Gastrocnemius medialis (tissue), 4 donors: ENCODE data around the gene PNMA5. TPM values are rescaled to one million over a fixed set of nuclear protein-coding genes. Genes with fewer than 3 reads are reported as not detected.
"Not testable (repeated sequence)": the region's sequence is repeated elsewhere in the genome, so short reads cannot be mapped to it uniquely, and the experiment has no call there.

Experiments
- ATAC-seq, 2 donors: fragments of 150-250 bp; one replicate each; pipeline ENCODE4 v1.9.1; 2016
- DNase-seq, 2 donors: peaks; one replicate each; pipeline ENCODE4 v3.0.0-alpha.2; 2019
- H3K27ac ChIP-seq, 4 donors: fragments of 200-600 bp; sonication (generic); 1 replicate in 1 of 4; 2 replicates in 3 of 4; pipeline ENCODE4 v1.5.1; 2016 to 2018; ENCODE audit warnings: mild to moderate bottlenecking in 2 of 4, moderate library complexity in 1 of 4
- H3K27me3 ChIP-seq, 3 donors: fragments of 200-600 bp; sonication (generic) in 2 of 3; 1 replicate in 1 of 3; 2 replicates in 2 of 3; pipeline versions ENCODE4 v1.5.1 to v1.6.0; 2016 to 2019; ENCODE audit warnings: mild to moderate bottlenecking in 1 of 3, moderate library complexity in 1 of 3
- H3K36me3 ChIP-seq, 2 donors: fragments of 200-600 bp; sonication (generic) in 1 of 2; one replicate each; pipeline ENCODE4 v1.5.1; 2017 to 2018
- H3K4me1 ChIP-seq, 2 donors: fragments of 200-600 bp; sonication (generic) in 1 of 2; one replicate each; pipeline ENCODE4 v1.5.1; 2016 to 2017; ENCODE audit warnings: mild to moderate bottlenecking in 2 of 2
- H3K4me3 ChIP-seq, 4 donors: fragments of 200-600 bp; sonication (generic) in 3 of 4; 1 replicate in 1 of 4; 2 replicates in 3 of 4; pipeline ENCODE4 v1.5.1; 2016 to 2019; ENCODE audit warnings: mild to moderate bottlenecking in 2 of 4
- H3K9me3 ChIP-seq, 3 donors: fragments of 200-600 bp; sonication (generic) in 2 of 3; 1 replicate in 1 of 3; 2 replicates in 2 of 3; pipeline ENCODE4 v1.5.1; 2016 to 2019
- POLR2A ChIP-seq, 2 donors: fragments of 450-650 bp; IDR thresholded peaks; one replicate each; pipeline ENCODE4 v1.6.1; 2017; ENCODE audit warnings: antibody characterized with exemption in 2 of 2, mild to moderate bottlenecking in 2 of 2, moderate library complexity in 2 of 2
- in situ Hi-C, 4 donors: fragments of 200-750 bp; cut with MboI; loops; one replicate each; pipeline versions ENCODE4 v1.15.0 to v1.8.0; 2017; ENCODE audit warnings: low sequenced_read_pairs in 4 of 4
- intact Hi-C: fragments of 100-400 bp; cut with DNase I; formaldehyde crosslinking; loops from one replicate; pipeline ENCODE4 v1.15.1; 2023; ENCODE audit warnings: low total_unique reads
- total RNA-seq, 4 donors: library from RNA; depleted of rRNA; stranded (reverse); fragments of >200 nt; gene quantifications; one replicate each; pipeline versions ENCODE4 v1.1.0 to v1.2.3, GENCODE V29; 2016
- TF ChIP-seq, protein P1 (sequence below), 5 experiments: fragments of 450-650 bp in 3 of 5; fragments of 200-600 bp in 2 of 5; sonication (generic) in 2 of 5; IDR thresholded peaks in 4 of 5; conservative IDR thresholded peaks in 1 of 5; 1 replicate in 4 of 5; 2 replicates in 1 of 5; pipeline ENCODE4 v1.5.1; 2016 to 2019; ENCODE audit warnings: antibody characterized with exemption in 5 of 5, mild to moderate bottlenecking in 3 of 5, moderate library complexity in 3 of 5

PNMA5 gene
- total RNA-seq: not detected

DNA sequence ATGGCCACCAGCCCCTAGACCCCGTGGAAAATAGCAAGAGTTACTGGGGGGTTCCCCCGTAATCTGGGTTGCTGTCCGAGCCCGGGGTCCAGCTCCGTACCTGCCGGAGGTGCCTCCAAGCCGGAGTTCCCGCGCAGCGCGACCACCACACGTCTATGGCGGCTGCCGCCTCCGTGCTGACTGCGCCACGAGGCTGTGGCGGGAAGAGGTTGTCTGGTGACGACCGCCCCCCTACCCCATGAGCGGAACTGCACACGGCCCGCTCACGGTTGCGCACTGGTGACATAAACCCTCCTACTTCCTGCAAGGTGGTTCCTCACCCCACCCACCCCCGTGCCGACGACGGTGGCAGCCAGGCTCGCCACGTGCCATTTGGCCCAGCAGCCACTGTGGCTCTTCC, at the start of gene PNMA5:
TSS of gene PNMA5 (minus strand) at position 184 of the 400 bp plus-strand sequence. CDS start 2,518 bp downstream, outside the sequence.
- no peaks in the 10 kb centered on the region for H3K36me3 ChIP-seq
- no peaks in the 10 kb centered on the region for H3K9me3 ChIP-seq
- in situ Hi-C loops (no loop called here), intact Hi-C loops (no loop called here)
- ATAC-seq (no peak), DNase-seq (no peak)
- no peaks in the 10 kb centered on the region for H3K27me3 ChIP-seq
- H3K4me1 ChIP-seq: no peaks in the 10 kb centered on the region
- TF ChIP-seq POLR2A (IDR thresholded peaks at IDR 0.05): no peak
- H3K4me3 ChIP-seq: no peak within 1 kb of the TSS
- no peak within 1 kb of the TSS for H3K27ac ChIP-seq

DNA sequence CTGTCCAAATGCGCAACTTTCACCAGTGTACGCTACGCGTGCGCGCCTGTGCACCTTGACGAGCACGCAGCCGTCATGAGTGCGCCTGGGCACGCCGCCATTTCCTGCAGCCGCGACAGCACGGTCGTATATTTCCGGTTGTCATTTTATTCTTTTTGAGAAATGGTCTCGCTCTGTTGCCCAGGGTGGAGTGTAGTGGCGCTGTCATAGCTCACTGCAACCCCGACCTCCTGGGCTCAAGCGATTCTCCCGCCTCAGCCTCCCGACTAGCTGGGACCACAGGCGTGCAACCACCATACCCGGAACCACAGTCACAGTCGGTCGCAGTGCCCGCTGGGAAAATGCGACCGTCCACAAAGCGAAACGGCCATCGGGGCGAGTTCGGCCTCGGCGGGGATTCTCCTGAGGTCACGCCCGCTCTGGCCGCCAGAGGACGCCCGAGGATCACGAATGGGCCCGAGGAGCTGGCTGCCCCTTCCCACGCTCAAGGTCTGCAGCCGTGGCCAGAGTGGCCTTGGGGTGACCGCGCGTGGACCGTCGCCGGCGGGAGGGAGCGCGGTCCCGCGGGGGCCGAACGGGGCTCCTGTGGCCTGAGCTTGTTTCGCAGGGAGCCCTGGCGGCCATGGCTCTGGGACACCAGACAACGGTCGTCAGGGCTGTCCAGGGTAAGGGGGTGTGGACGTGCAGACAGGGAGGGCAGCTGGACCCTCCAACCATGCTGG, 38.6 kb upstream of the PNMA5 start:
- DNase-seq (peak; percentile 10 to 51), ATAC-seq (peak; percentile 58 to 82)
- Histone ChIP-seq H3K27ac (no peak overlapping the region), H3K4me1 (no peaks in the 10 kb centered on the region), H3K36me3 (no peaks in the 10 kb centered on the region), H3K9me3 (no peaks in the 10 kb centered on the region), H3K27me3 (no peaks in the 10 kb centered on the region), H3K4me3 (peak overlapping the region; percentile 31 to 42 (median 36))
- intact Hi-C loops (loop anchor here (5.0 kb wide), 1 partner anchor 90 kb away; no protein-coding TSS in a partner anchor), in situ Hi-C loops (no loop called here)
- TF ChIP-seq POLR2A (IDR thresholded peaks at IDR 0.05): no peak
- TF ChIP-seq, protein P1, sequence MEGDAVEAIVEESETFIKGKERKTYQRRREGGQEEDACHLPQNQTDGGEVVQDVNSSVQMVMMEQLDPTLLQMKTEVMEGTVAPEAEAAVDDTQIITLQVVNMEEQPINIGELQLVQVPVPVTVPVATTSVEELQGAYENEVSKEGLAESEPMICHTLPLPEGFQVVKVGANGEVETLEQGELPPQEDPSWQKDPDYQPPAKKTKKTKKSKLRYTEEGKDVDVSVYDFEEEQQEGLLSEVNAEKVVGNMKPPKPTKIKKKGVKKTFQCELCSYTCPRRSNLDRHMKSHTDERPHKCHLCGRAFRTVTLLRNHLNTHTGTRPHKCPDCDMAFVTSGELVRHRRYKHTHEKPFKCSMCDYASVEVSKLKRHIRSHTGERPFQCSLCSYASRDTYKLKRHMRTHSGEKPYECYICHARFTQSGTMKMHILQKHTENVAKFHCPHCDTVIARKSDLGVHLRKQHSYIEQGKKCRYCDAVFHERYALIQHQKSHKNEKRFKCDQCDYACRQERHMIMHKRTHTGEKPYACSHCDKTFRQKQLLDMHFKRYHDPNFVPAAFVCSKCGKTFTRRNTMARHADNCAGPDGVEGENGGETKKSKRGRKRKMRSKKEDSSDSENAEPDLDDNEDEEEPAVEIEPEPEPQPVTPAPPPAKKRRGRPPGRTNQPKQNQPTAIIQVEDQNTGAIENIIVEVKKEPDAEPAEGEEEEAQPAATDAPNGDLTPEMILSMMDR (IDR thresholded peaks at IDR 0.05 in 4 of 5, conservative IDR thresholded peaks at IDR 0.05 in 1 of 5): peak; percentile 70 to 92 (median 82)

DNA sequence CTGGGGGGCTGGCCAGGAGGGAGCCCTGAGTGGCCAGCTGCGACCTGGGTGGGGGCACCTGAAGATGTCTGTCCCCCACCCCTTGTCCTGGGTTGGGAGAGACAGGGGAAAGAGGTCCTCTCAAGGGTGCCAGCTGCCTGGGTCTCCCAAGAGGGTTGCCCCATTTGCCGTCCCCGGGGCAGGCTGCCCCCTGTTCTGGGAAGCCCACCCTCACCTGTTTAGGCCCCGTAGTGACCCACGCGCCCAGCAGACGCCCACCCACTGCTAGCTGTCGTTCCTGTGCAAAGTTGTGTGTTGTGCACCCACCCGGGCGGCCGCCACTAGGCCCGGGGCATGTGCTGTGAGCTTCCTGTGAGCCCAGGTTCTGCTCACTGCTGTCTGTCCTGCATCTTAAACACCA, 36.9 kb upstream of the PNMA5 start:
- H3K9me3 ChIP-seq: no peaks in the 10 kb centered on the region
- no peak for TF ChIP-seq POLR2A (IDR thresholded peaks at IDR 0.05)
- TF ChIP-seq, protein P1 (IDR thresholded peaks at IDR 0.05 in 4 of 5, conservative IDR thresholded peaks at IDR 0.05 in 1 of 5): no peak
- ATAC-seq (no peak), DNase-seq (no peak)
- in situ Hi-C loops (no loop called here), intact Hi-C loops (loop anchor here (5.0 kb wide), 1 partner anchor 88 kb away; no protein-coding TSS in a partner anchor)
- H3K36me3 ChIP-seq: no peaks in the 10 kb centered on the region
- no peaks in the 10 kb centered on the region for H3K4me1 ChIP-seq
- no peaks in the 10 kb centered on the region for H3K27me3 ChIP-seq
- no peak overlapping the region for H3K4me3 ChIP-seq
- no peak overlapping the region for H3K27ac ChIP-seq

DNA sequence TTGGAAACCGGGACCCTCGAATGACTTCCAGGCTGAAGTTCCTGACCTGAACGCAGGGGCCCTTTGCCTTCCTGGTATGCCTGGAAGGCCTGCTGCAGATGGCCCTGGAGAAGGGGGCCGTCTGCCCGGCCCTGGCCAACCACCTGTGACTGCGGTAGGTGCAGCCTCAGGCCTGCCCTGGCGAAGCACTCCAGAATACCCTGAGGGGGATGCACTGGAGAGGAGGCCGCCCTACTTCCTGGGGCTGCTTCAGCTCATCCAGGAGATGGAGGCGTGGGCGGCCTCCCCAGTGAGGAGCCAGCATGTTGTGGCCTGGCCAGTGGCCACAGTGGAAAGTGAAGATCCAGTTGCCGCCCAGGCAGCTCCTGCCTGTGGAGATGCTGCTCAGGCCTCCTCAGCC, 36.0 kb upstream of the PNMA5 start:
- in situ Hi-C loops: no loop called here
- Histone ChIP-seq H3K27ac (no peak overlapping the region), H3K36me3 (no peaks in the 10 kb centered on the region), H3K4me1 (no peaks in the 10 kb centered on the region), H3K9me3 (no peaks in the 10 kb centered on the region), H3K27me3 (no peaks in the 10 kb centered on the region), H3K4me3 (no peak overlapping the region)
- TF ChIP-seq POLR2A (IDR thresholded peaks at IDR 0.05): no peak
- TF ChIP-seq, protein P1 (IDR thresholded peaks at IDR 0.05 in 4 of 5, conservative IDR thresholded peaks at IDR 0.05 in 1 of 5): no peak
- ATAC-seq (no peak), DNase-seq (no peak)
- intact Hi-C loops: loop anchor here (5.0 kb wide), 1 partner anchor 88 kb away; no protein-coding TSS in a partner anchor

DNA sequence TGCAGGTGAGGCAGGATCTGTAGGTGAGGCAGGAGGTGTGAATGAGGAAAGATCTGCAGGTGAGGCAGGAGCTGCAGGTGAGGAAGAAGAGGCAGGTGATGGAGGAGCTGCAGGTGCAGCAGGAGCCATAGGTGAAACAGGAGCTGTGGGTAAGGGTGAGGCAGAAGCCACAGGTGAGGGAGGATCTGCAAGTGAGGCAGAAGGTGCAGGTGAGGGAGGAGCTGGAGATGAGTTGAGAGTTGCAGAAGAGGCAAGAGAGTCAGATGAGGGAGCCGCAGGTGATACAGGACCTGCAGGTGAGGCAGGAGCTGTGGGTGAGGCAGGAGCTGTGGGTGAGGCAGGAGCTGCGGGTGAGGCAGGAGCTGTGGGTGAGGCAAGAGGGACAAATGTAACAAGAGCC, 35.2 kb upstream of the PNMA5 start:
- intact Hi-C loops: no loop called here
- Histone ChIP-seq H3K27ac (no peak overlapping the region), H3K36me3 (no peaks in the 10 kb centered on the region), H3K4me3 (no peak overlapping the region), H3K4me1 (no peaks in the 10 kb centered on the region), H3K9me3 (no peaks in the 10 kb centered on the region), H3K27me3 (no peaks in the 10 kb centered on the region)
- ATAC-seq: no peak
- DNase-seq: no peak
- TF ChIP-seq POLR2A (IDR thresholded peaks at IDR 0.05): no peak
- TF ChIP-seq, protein P1 (IDR thresholded peaks at IDR 0.05 in 4 of 5, conservative IDR thresholded peaks at IDR 0.05 in 1 of 5): no peak
- in situ Hi-C loops: no loop called here

DNA sequence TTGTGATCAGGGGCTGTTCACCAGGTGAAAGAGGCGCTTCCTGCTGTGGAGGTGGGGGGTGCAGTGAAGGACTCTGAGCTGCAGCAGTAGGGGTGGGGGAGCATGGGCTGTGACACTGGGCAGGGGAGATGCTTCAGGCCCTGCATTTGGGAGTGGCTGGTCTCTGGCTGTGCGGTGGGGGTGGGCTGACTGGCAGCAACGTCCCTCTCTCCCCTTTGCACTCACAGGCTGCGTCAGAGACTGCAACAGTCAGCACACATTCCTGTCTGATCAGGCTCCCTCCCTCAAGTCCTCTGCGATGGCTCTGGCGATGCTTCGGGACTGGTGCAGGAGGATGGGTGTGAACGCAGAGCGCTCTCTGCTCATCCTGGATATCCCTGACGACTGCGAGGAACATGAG, 34.6 kb upstream of the PNMA5 start:
- H3K4me1 ChIP-seq, in situ Hi-C loops, DNase-seq, H3K27me3 ChIP-seq, ATAC-seq, H3K9me3 ChIP-seq, H3K36me3 ChIP-seq, H3K4me3 ChIP-seq, intact Hi-C loops, H3K27ac ChIP-seq: not testable (repeated sequence)

DNA sequence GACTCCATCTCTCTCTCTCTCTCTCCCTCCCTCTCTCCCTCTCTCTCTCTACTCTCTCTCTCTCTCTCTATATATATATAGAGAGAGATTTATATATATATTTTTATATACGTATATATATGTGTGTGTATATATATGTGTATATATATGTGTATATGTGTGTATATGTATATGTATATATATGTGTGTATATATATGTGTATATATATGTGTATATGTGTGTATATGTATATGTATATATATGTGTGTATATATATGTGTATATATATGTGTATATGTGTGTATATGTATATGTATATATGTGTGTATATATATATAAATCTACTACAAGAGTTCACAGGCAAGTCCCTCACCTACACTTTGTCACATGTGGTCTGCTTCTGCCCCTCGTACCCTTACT, 32.6 kb upstream of the PNMA5 start:
- H3K4me1 ChIP-seq, H3K36me3 ChIP-seq, H3K27ac ChIP-seq, H3K27me3 ChIP-seq, in situ Hi-C loops, DNase-seq, intact Hi-C loops, H3K4me3 ChIP-seq, ATAC-seq, H3K9me3 ChIP-seq: not testable (repeated sequence)
